Smooth muscle cell (in vitro differentiated cells): ENCODE data around the gene NPLOC4. TPM values are rescaled to one million over a fixed set of nuclear protein-coding genes. Genes with fewer than 3 reads are reported as not detected.
"Not testable (repeated sequence)": the region's sequence is repeated elsewhere in the genome, so short reads cannot be mapped to it uniquely, and the experiment has no call there.

ENCODE experiments used
- DNase-seq: peaks from one replicate; lab custom pipeline; 2025; ENCODE audit not compliant: unreplicated experiment; lab: John Stamatoyannopoulos, UW
- H2AFZ ChIP-seq: fragments of 200-600 bp; sonication (generic); 2 replicates; pipeline ENCODE4 v1.6.0; 2016; ENCODE audit warnings: antibody characterized with exemption, low read depth, mild to moderate bottlenecking
- H3F3A ChIP-seq: fragments of 200-600 bp; sonication (generic); 2 replicates; pipeline ENCODE4 v1.6.0; 2017; ENCODE audit warnings: antibody characterized with exemption, low read depth
- H3K27ac ChIP-seq: fragments of 200-600 bp; sonication (generic); 2 replicates; pipeline ENCODE4 v1.5.1; 2016; ENCODE audit warnings: low read depth, mild to moderate bottlenecking
- H3K27me3 ChIP-seq: fragments of 200-600 bp; sonication (generic); 2 replicates; pipeline ENCODE4 v1.6.1; 2016; ENCODE audit warnings: low read depth, mild to moderate bottlenecking
- H3K36me3 ChIP-seq: fragments of 200-600 bp; sonication (generic); 2 replicates; pipeline ENCODE4 v1.5.1; 2016; ENCODE audit warnings: low read depth
- H3K4me1 ChIP-seq: fragments of 200-600 bp; sonication (generic); 2 replicates; pipeline ENCODE4 v1.5.1; 2016; ENCODE audit warnings: low read depth
- H3K4me2 ChIP-seq: fragments of 200-600 bp; sonication (generic); 2 replicates; pipeline ENCODE4 v1.6.0; 2016; ENCODE audit warnings: mild to moderate bottlenecking
- H3K4me3 ChIP-seq: fragments of 200-600 bp; sonication (generic); 2 replicates; pipeline ENCODE4 v1.5.1; 2016; ENCODE audit warnings: mild to moderate bottlenecking
- H3K79me2 ChIP-seq: fragments of 200-600 bp; sonication (generic); 2 replicates; pipeline ENCODE4 v1.6.0; 2016; ENCODE audit warnings: low read depth, mild to moderate bottlenecking
- H3K9ac ChIP-seq: fragments of 200-600 bp; sonication (generic); 2 replicates; pipeline ENCODE4 v1.6.0; 2016; ENCODE audit warnings: low read depth
- H3K9me3 ChIP-seq: fragments of 200-600 bp; sonication (generic); replicated peaks from 2 replicates; pipeline ENCODE4 v1.5.1; 2016; ENCODE audit warnings: low read depth
- H4K20me1 ChIP-seq: fragments of 200-600 bp; sonication (generic); 2 replicates; pipeline ENCODE4 v1.6.0; 2016; ENCODE audit warnings: low read depth
- WGBS: methylation state at CpG from one replicate; pipeline ENCODE4 v1.1.7; 2016; ENCODE audit warnings: low lambda C conversion rate; 5-methylcytosine and 5-hydroxymethylcytosine counted together
- polyA plus RNA-seq: library from polyadenylated mRNA; unstranded; fragments of >200 nt; fragmentation: Nextera tagmentation; extraction: Ambion mirVana; gene quantifications from 2 replicates; pipeline ENCODE4 v1.2.1, GENCODE V29; 2016
- total RNA-seq: library from RNA; depleted of rRNA; stranded (reverse); fragments of >200 nt; gene quantifications from 2 replicates; pipeline ENCODE4 v1.2.3, GENCODE V29; 2014
- TF ChIP-seq, protein P1 (sequence below): fragments of 200-600 bp; sonication (generic); IDR thresholded peaks from 2 replicates; pipeline ENCODE4 v1.5.1; 2017; ENCODE audit warnings: borderline replicate concordance, mild to moderate bottlenecking, antibody characterized with exemption; ENCODE audit not compliant: insufficient read depth, poor library complexity, severe bottlenecking

NPLOC4 gene
- total and polyA plus RNA-seq, 2 experiments from 2014 or later: 58.1 to 60.9 TPM

DNA sequence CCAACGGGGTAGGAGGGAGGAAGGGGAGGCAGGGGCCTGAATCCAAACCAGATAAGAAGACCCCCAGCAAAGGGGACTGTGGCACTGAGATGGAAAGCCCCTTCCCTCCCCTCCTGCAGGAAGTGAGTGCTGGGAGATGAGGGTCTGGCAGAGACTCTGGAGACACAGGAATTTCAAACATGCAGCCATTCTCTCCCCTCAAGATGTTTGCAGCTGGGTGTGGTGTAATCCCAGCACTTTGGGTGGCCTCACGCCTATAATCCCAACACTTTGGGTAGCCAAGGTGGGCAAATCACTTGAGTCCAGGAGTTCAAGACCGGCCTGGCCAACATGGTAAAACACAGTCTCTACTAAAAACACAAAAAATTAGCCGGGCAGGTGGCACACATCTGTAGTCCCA is 50.8 kb downstream of the NPLOC4 start:
- Histone ChIP-seq H3K9me3 (no peaks in the 10 kb centered on the region), H3K4me2 (no peak overlapping the region), H3K4me3 (no peak overlapping the region), H3F3A (no peaks in the 10 kb centered on the region), H3K79me2 (peaks cover 10% of the 10 kb centered on the region), H2AFZ (no peak overlapping the region), H3K27ac (no peak overlapping the region), H3K36me3 (peaks cover 11% of the 10 kb centered on the region), H3K9ac (no peak overlapping the region), H3K27me3 (no peaks in the 10 kb centered on the region), H4K20me1 (peaks cover 32% of the 10 kb centered on the region), H3K4me1 (no peaks in the 10 kb centered on the region)
- WGBS: 93% methylated on average over 4 of the region's 4 CpGs
- DNase-seq: no peak
- TF ChIP-seq, protein P1, sequence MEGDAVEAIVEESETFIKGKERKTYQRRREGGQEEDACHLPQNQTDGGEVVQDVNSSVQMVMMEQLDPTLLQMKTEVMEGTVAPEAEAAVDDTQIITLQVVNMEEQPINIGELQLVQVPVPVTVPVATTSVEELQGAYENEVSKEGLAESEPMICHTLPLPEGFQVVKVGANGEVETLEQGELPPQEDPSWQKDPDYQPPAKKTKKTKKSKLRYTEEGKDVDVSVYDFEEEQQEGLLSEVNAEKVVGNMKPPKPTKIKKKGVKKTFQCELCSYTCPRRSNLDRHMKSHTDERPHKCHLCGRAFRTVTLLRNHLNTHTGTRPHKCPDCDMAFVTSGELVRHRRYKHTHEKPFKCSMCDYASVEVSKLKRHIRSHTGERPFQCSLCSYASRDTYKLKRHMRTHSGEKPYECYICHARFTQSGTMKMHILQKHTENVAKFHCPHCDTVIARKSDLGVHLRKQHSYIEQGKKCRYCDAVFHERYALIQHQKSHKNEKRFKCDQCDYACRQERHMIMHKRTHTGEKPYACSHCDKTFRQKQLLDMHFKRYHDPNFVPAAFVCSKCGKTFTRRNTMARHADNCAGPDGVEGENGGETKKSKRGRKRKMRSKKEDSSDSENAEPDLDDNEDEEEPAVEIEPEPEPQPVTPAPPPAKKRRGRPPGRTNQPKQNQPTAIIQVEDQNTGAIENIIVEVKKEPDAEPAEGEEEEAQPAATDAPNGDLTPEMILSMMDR: no peak

DNA sequence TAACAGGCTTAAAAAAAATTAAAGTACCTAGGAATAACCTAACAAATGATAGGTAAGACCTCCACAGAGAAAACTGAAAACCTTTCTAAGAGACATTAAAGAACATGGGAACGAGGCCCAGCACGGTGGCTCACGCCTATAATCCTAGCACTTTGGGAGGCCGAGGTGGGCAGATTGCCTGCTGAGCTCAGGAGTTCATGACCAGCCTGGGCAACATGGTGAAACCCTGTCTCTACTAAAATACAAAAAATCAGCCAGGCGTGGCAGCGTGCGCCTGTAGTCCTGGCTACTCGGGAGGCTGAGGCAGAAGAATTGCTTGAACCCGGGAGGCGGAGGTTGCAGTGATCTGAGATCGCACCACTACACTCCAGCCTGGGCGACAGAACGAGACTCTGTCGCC is 52.1 kb downstream of the NPLOC4 start:
- H3K27ac ChIP-seq, H3K79me2 ChIP-seq: not testable (repeated sequence)
- peaks cover 11% of the 10 kb centered on the region for H3K36me3 ChIP-seq

DNA sequence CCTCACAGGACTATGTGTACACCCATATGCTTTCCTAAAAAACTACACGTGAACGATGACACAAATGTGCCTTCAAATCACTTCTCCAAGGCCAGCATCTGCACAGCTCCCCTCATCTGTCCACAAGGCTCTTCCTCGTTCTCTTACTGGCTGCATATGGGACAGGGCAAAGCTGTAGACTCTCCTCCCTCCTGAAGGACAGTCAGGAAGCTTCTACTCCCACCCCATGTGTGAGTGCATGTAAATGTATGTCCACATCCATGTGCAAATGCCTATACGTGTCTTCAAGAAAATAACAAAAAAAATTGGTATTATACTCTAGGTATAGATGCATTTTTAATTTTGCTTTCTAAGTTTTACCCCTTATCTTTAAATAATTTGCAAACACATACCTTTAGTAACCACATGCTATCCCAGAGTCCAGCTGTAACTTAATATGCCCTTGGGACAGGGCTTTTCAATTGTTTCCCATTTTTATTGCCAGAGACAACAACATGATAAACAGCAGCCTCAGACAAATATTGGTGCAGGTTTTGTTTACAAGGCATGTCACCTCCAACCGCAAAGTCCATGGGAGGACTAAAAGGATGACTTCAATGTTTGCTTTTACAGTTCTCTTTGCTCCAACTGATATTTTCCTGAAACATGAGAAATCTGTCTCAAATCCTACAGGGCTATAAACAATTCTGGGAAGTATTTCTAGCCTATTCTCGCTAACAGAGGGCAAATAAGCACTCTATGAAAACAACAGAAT is 53.1 kb downstream of the NPLOC4 start:
- Histone ChIP-seq H3K27ac (no peak overlapping the region), H3K9ac (no peak overlapping the region), H3F3A (peaks cover 5% of the 10 kb centered on the region), H3K27me3 (no peaks in the 10 kb centered on the region), H4K20me1 (peaks cover 41% of the 10 kb centered on the region), H2AFZ (no peak overlapping the region), H3K9me3 (no peaks in the 10 kb centered on the region), H3K79me2 (peaks cover 9% of the 10 kb centered on the region), H3K4me3 (no peak overlapping the region), H3K4me2 (no peak overlapping the region), H3K36me3 (peaks cover 11% of the 10 kb centered on the region), H3K4me1 (no peaks in the 10 kb centered on the region)
- TF ChIP-seq, protein P1: no peak
- 97% methylated on average over 6 of the region's 6 CpGs for WGBS
- no peak for DNase-seq

More for the DNA sequence above, 52.1 kb downstream of the NPLOC4 start:
- WGBS: 97% methylated on average over 14 of the region's 14 CpGs
- not testable (repeated sequence) for H3K4me2 ChIP-seq, H3K4me1 ChIP-seq, H3K9ac ChIP-seq, H2AFZ ChIP-seq, H3K4me3 ChIP-seq, H3K27me3 ChIP-seq, H3K9me3 ChIP-seq, DNase-seq, H3F3A ChIP-seq
- peaks cover 32% of the 10 kb centered on the region for H4K20me1 ChIP-seq

DNA sequence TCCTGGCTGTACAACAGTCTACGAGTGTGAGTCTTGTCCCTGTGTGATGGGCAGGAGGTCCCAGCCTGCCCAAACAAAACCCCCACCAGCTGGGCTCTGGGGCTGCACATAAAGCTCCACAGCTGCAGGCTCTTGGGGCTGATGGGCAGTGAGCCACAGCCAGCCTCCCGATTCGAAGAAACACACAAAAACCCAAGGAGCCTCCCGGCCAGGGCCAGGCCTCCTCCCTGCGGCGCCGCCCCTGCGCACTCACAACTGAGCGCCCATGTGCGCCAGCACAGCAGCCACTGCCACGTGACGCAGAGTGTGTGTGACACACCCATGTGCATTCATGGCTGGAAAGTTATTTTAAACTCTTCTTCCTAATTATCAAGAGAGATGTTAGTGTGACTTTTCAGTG is 54.2 kb downstream of the NPLOC4 start:
- no peak for DNase-seq
- Histone ChIP-seq H3K9ac (no peak overlapping the region), H3K4me2 (no peak overlapping the region), H3K79me2 (peaks cover 14% of the 10 kb centered on the region), H3F3A (peaks cover 7% of the 10 kb centered on the region), H3K36me3 (peaks cover 11% of the 10 kb centered on the region), H3K27me3 (no peaks in the 10 kb centered on the region), H3K4me1 (peaks cover 5% of the 10 kb centered on the region), H3K4me3 (no peak overlapping the region), H3K27ac (peak overlapping the region; percentile 44), H2AFZ (no peak overlapping the region), H3K9me3 (no peaks in the 10 kb centered on the region), H4K20me1 (peaks cover 51% of the 10 kb centered on the region)
- WGBS: 95% methylated on average over 12 of the region's 12 CpGs
- TF ChIP-seq, protein P1: no peak
